HEK293 (cell line): ENCODE data around the gene MGMT.

Experiments
- CTCF ChIA-PET: fragments of 350-600 bp; formaldehyde crosslinking; extraction: SDS; loops from one replicate; lab custom pipeline; 2021; ENCODE audit warnings: antibody characterized with exemption; lab: Yijun Ruan, JAX
- POLR2A ChIA-PET: fragments of 300-600 bp; formaldehyde crosslinking; extraction: SDS; loops from one replicate; lab custom pipeline; 2020; ENCODE audit warnings: antibody characterized with exemption, inconsistent platforms; lab: Yijun Ruan, JAX
- H3K27ac ChIP-seq: fragments of 200-500 bp; sonication (Bioruptor generic); 2 replicates; pipeline ENCODE4 v1.5.1; 2014; ENCODE audit warnings: low read depth, low read length, control low read depth, inconsistent platforms; ENCODE audit errors: extremely low read depth
- H3K36me3 ChIP-seq, 2 experiments: fragments of 200-500 bp in 1 of 2; sonication (Bioruptor generic) in 1 of 2; 1 replicate in 1 of 2; 2 replicates in 1 of 2; pipeline ENCODE4 v1.5.1; 2014 to 2017; ENCODE audit warnings: inconsistent platforms in 2 of 2, low read length in 2 of 2; ENCODE audit not compliant: control insufficient read depth in 2 of 2, insufficient read depth in 1 of 2
- H3K4me1 ChIP-seq: fragments of 200-500 bp; sonication (Bioruptor generic); 2 replicates; pipeline ENCODE4 v1.5.1; 2014; ENCODE audit warnings: mild to moderate bottlenecking, low read length, inconsistent platforms; ENCODE audit not compliant: control insufficient read depth, insufficient read depth
- H3K4me3 ChIP-seq: 2 replicates; pipeline ENCODE4 v1.5.1; 2011; ENCODE audit warnings: low read depth, mild to moderate bottlenecking, control low read depth, low read length, moderate library complexity
- H3K9me3 ChIP-seq: fragments of 200-500 bp; sonication (Bioruptor generic); 2 replicates; pipeline ENCODE4 v1.5.1; 2014; ENCODE audit warnings: low read depth, low read length, inconsistent platforms; ENCODE audit not compliant: control insufficient read depth, insufficient read depth
- BCL6B ChIP-seq: fragments of 450-650 bp; formaldehyde crosslinking; IDR thresholded peaks from 2 replicates; pipeline ENCODE4 v1.5.1; 2017; ENCODE audit warnings: missing biosample characterization, missing genetic modification characterization
- REST ChIP-seq: fragments of 450-650 bp; formaldehyde crosslinking; IDR thresholded peaks from 2 replicates; pipeline ENCODE4 v1.5.1; 2016; ENCODE audit warnings: missing biosample characterization, missing genetic modification characterization
- YY1 ChIP-seq: fragments of 450-650 bp; formaldehyde crosslinking; IDR thresholded peaks from 2 replicates; pipeline ENCODE4 v1.5.1; 2018; ENCODE audit warnings: missing biosample characterization, missing genetic modification characterization
- ZNF155 ChIP-seq: fragments of 450-650 bp; formaldehyde crosslinking; IDR thresholded peaks from 2 replicates; pipeline ENCODE4 v1.5.1; 2016; ENCODE audit warnings: missing biosample characterization, missing genetic modification characterization
- ZNF174 ChIP-seq: fragments of 450-650 bp; formaldehyde crosslinking; IDR thresholded peaks from 2 replicates; pipeline ENCODE4 v1.5.0; 2017; ENCODE audit warnings: missing biosample characterization, mild to moderate bottlenecking, missing genetic modification characterization
- ZNF221 ChIP-seq: fragments of 450-650 bp; formaldehyde crosslinking; IDR thresholded peaks from 2 replicates; pipeline ENCODE4 v1.5.1; 2017; ENCODE audit warnings: missing biosample characterization, missing genetic modification characterization, borderline replicate concordance
- ZNF239 ChIP-seq: fragments of 450-650 bp; formaldehyde crosslinking; IDR thresholded peaks from 2 replicates; pipeline ENCODE4 v1.5.1; 2016; ENCODE audit warnings: missing biosample characterization, missing genetic modification characterization
- ZNF292 ChIP-seq: fragments of 450-650 bp; formaldehyde crosslinking; IDR thresholded peaks from 2 replicates; pipeline ENCODE4 v1.5.1; 2016; ENCODE audit warnings: low read depth, missing biosample characterization, missing genetic modification characterization, borderline replicate concordance
- ZNF394 ChIP-seq: fragments of 450-650 bp; formaldehyde crosslinking; IDR thresholded peaks from 2 replicates; pipeline ENCODE4 v1.5.1; 2016; ENCODE audit warnings: missing biosample characterization, missing genetic modification characterization, mild to moderate bottlenecking, moderate library complexity, borderline replicate concordance
- ZNF398 ChIP-seq: fragments of 450-650 bp; formaldehyde crosslinking; IDR thresholded peaks from 2 replicates; pipeline ENCODE4 v1.5.1; 2017; ENCODE audit warnings: missing biosample characterization, missing genetic modification characterization
- ZNF560 ChIP-seq: fragments of 450-650 bp; formaldehyde crosslinking; IDR thresholded peaks from 2 replicates; pipeline ENCODE4 v1.5.1; 2017; ENCODE audit warnings: missing biosample characterization, missing genetic modification characterization, borderline replicate concordance
- ZNF645 ChIP-seq: fragments of 450-650 bp; formaldehyde crosslinking; IDR thresholded peaks from 2 replicates; pipeline ENCODE4; 2016; ENCODE audit warnings: missing biosample characterization, missing genetic modification characterization
- ZNF658 ChIP-seq: fragments of 450-650 bp; formaldehyde crosslinking; IDR thresholded peaks from 2 replicates; pipeline ENCODE4; 2016; ENCODE audit warnings: missing biosample characterization, missing genetic modification characterization
- ZNF692 ChIP-seq: fragments of 450-650 bp; formaldehyde crosslinking; IDR thresholded peaks from 2 replicates; pipeline ENCODE4 v1.5.1; 2016; ENCODE audit warnings: missing biosample characterization, missing genetic modification characterization

Gene MGMT

DNA sequence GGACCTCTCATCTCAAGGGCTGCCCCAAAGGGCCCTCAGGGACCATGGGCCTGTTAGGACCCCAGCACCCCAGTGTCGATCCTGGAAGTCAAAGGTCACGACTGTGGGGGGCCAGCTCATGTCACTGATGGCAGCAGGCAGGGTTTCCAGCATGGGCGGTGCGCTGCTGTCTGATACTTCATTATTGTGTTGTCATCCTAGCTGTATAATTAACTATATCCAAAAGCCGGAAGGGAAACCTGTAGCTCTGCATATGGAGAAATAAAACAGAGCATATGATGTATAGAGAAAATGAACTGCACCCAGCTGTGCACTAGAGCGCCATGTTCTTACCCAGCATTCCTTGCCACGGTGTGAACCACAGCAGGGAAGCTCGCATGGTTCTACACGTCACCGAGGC lies 300.7 kb downstream of the MGMT start:
- ChIA-PET CTCF (interaction anchor here (0.6 kb wide), 1 partner anchor 359 kb away, joined by 3 read pairs; no protein-coding TSS in a partner anchor), POLR2A (no interaction called here)
- Histone ChIP-seq H3K4me1 (no peaks in the 10 kb centered on the region; the same call in 1 of the 2 replicates), H3K4me3 (no peak overlapping the region), H3K27ac (no peak overlapping the region), H3K36me3 (no peaks in the 10 kb centered on the region), H3K9me3 (no peaks in the 10 kb centered on the region)
- no peak for TF ChIP-seq ZNF174 (tag by site-specific recombination)
- no peak for TF ChIP-seq YY1
- TF ChIP-seq ZNF658 (tag by site-specific recombination), result no peak
- TF ChIP-seq ZNF292 (tag by site-specific recombination), result no peak
- no peak for TF ChIP-seq REST
- no peak for TF ChIP-seq ZNF560 (tag by site-specific recombination)
- no peak for TF ChIP-seq ZNF645 (tag by site-specific recombination)
- no peak for TF ChIP-seq ZNF221 (tag by site-specific recombination)
- no peak for TF ChIP-seq ZNF398
- TF ChIP-seq ZNF692 (tag by site-specific recombination), result no peak
- no peak for TF ChIP-seq ZNF239 (tag by site-specific recombination)
- no peak for TF ChIP-seq ZNF394
- no peak for TF ChIP-seq ZNF155 (tag by site-specific recombination)
- TF ChIP-seq BCL6B (tag by site-specific recombination), result no peak
- TF ChIP-seq, all 188 proteins: peak for 0
